ENCODE results near the gene TUBGCP2.
"Not testable (repeated sequence)": the region's sequence is repeated elsewhere in the genome, so short reads cannot be mapped to it uniquely, and the experiment has no call there.

TUBGCP2 gene

GRCh38 chr10:133322064-133322709 is 13.5 kb upstream of the TUBGCP2 start:
- DNase-seq (ENCODE audit: low spot score in 2 of 2); H3K27ac Mint-ChIP-seq; ATAC-seq: not testable (repeated sequence)

GRCh38 chr10:133320852-133321422 is 12.3 kb upstream of the TUBGCP2 start:
- H3K4me1 Mint-ChIP-seq, result peaks cover 19% of the 10 kb centered on the region
- not testable (repeated sequence) for H3K27ac Mint-ChIP-seq; ATAC-seq; H3K9me3 Mint-ChIP-seq; H3K36me3 Mint-ChIP-seq; DNase-seq (ENCODE audit: low spot score in 2 of 2); H3K4me3 Mint-ChIP-seq

More at GRCh38 chr10:133322064-133322709, 13.5 kb upstream of the TUBGCP2 start:
- H3K4me1 Mint-ChIP-seq, result peaks cover 19% of the 10 kb centered on the region
- H3K4me3 Mint-ChIP-seq, H3K36me3 Mint-ChIP-seq, H3K9me3 Mint-ChIP-seq: not testable (repeated sequence)

GRCh38 chr10:133318494-133319127 is 9.9 kb upstream of the TUBGCP2 start:
- peak; percentile 97 for ATAC-seq
- Mint-ChIP-seq H3K9me3 (no peaks in the 10 kb centered on the region), H3K4me3 (peak overlapping the region; percentile 39), H3K36me3 (peaks cover 8% of the 10 kb centered on the region), H3K27ac (no peak overlapping the region), H3K4me1 (peaks cover 20% of the 10 kb centered on the region)
- DNase-seq (ENCODE audit: low spot score in 2 of 2), result peak; percentile 73 to 89

- H3K27ac Mint-ChIP-seq, result no peak overlapping the region
- H3K36me3 Mint-ChIP-seq, result peaks cover 21% of the 10 kb centered on the region
- H3K4me1 Mint-ChIP-seq, result peaks cover 20% of the 10 kb centered on the region
- no peaks in the 10 kb centered on the region for H3K9me3 Mint-ChIP-seq
- DNase-seq (ENCODE audit: low spot score in 2 of 2) (no peak), ATAC-seq (no peak)
- no peak overlapping the region for H3K4me3 Mint-ChIP-seq
These were observed 8.1 kb upstream of the TUBGCP2 start for GRCh38 chr10:133316732-133317131.

- Mint-ChIP-seq H3K36me3 (peaks cover 26% of the 10 kb centered on the region), H3K4me3 (no peak overlapping the region), H3K4me1 (peaks cover 20% of the 10 kb centered on the region), H3K9me3 (no peaks in the 10 kb centered on the region), H3K27ac (no peak overlapping the region)
- ATAC-seq, result no peak
- no peak for DNase-seq (ENCODE audit: low spot score in 2 of 2)
These were observed 7.6 kb upstream of the TUBGCP2 start for GRCh38 chr10:133316266-133316665.

- H3K36me3 Mint-ChIP-seq, result peaks cover 30% of the 10 kb centered on the region
- no peak overlapping the region for H3K27ac Mint-ChIP-seq
- H3K4me3 Mint-ChIP-seq, result no peak overlapping the region
- no peak for ATAC-seq
- H3K9me3 Mint-ChIP-seq, result no peaks in the 10 kb centered on the region
- peaks cover 20% of the 10 kb centered on the region for H3K4me1 Mint-ChIP-seq
- no peak for DNase-seq (ENCODE audit: low spot score in 2 of 2)
These were observed 7.2 kb upstream of the TUBGCP2 start for GRCh38 chr10:133315847-133316246.

GRCh38 chr10:133314911-133315310 is 6.2 kb upstream of the TUBGCP2 start:
- no peak for ATAC-seq
- H3K9me3 Mint-ChIP-seq, result no peaks in the 10 kb centered on the region
- H3K4me1 Mint-ChIP-seq, result peaks cover 20% of the 10 kb centered on the region
- H3K27ac Mint-ChIP-seq, result no peak overlapping the region
- H3K36me3 Mint-ChIP-seq, result peaks cover 35% of the 10 kb centered on the region
- no peak for DNase-seq (ENCODE audit: low spot score in 2 of 2)
- no peak overlapping the region for H3K4me3 Mint-ChIP-seq

- peaks cover 43% of the 10 kb centered on the region for H3K36me3 Mint-ChIP-seq
- H3K4me3 Mint-ChIP-seq, result no peak overlapping the region
- DNase-seq (ENCODE audit: low spot score in 2 of 2), result no peak
- no peak for ATAC-seq
- H3K4me1 Mint-ChIP-seq, result peaks cover 12% of the 10 kb centered on the region
- H3K9me3 Mint-ChIP-seq, result no peaks in the 10 kb centered on the region
- H3K27ac Mint-ChIP-seq, result no peak overlapping the region
These were observed 4.5 kb upstream of the TUBGCP2 start for GRCh38 chr10:133313192-133313591.

GRCh38 chr10:133312769-133313145 is 4.1 kb upstream of the TUBGCP2 start:
- Mint-ChIP-seq H3K36me3 (peaks cover 48% of the 10 kb centered on the region), H3K9me3 (no peaks in the 10 kb centered on the region), H3K4me3 (no peak overlapping the region), H3K27ac (no peak overlapping the region), H3K4me1 (peaks cover 16% of the 10 kb centered on the region)
- ATAC-seq, result no peak
- no peak for DNase-seq (ENCODE audit: low spot score in 2 of 2)

- peaks cover 22% of the 10 kb centered on the region for H3K4me1 Mint-ChIP-seq
- DNase-seq (ENCODE audit: low spot score in 2 of 2) (no peak), ATAC-seq (no peak)
- H3K9me3 Mint-ChIP-seq, result no peaks in the 10 kb centered on the region
- H3K4me3 Mint-ChIP-seq, result no peak overlapping the region
- peak overlapping the region; percentile 45 for H3K27ac Mint-ChIP-seq
- H3K36me3 Mint-ChIP-seq, result peaks cover 52% of the 10 kb centered on the region
These were observed 3.5 kb upstream of the TUBGCP2 start for GRCh38 chr10:133312016-133312768.

- Mint-ChIP-seq H3K36me3 (peaks cover 52% of the 10 kb centered on the region), H3K4me1 (peaks cover 28% of the 10 kb centered on the region), H3K4me3 (no peak overlapping the region), H3K27ac (no peak overlapping the region), H3K9me3 (no peaks in the 10 kb centered on the region)
- DNase-seq (ENCODE audit: low spot score in 2 of 2) (no peak), ATAC-seq (no peak)
These were observed 2.9 kb upstream of the TUBGCP2 start for GRCh38 chr10:133311570-133311969.

- ATAC-seq, result no peak
- no peak for DNase-seq (ENCODE audit: low spot score in 2 of 2)
- Mint-ChIP-seq H3K27ac (no peak overlapping the region), H3K9me3 (no peaks in the 10 kb centered on the region), H3K4me3 (no peak overlapping the region), H3K4me1 (peaks cover 30% of the 10 kb centered on the region), H3K36me3 (peaks cover 52% of the 10 kb centered on the region)
These were observed 2.1 kb upstream of the TUBGCP2 start for GRCh38 chr10:133310789-133311188.

- Mint-ChIP-seq H3K4me3 (peak overlapping the region; percentile 93), H3K27ac (no peak overlapping the region), H3K36me3 (peaks cover 52% of the 10 kb centered on the region), H3K4me1 (peaks cover 34% of the 10 kb centered on the region), H3K9me3 (no peaks in the 10 kb centered on the region)
- no peak for DNase-seq (ENCODE audit: low spot score in 2 of 2)
- ATAC-seq, result no peak
These were observed 1.7 kb upstream of the TUBGCP2 start for GRCh38 chr10:133310399-133310755.

- H3K9me3 Mint-ChIP-seq, result no peaks in the 10 kb centered on the region
- no peak for DNase-seq (ENCODE audit: low spot score in 2 of 2)
- peaks cover 52% of the 10 kb centered on the region for H3K36me3 Mint-ChIP-seq
- peak overlapping the region; percentile 93 for H3K4me3 Mint-ChIP-seq
- H3K27ac Mint-ChIP-seq, result no peak overlapping the region
- H3K4me1 Mint-ChIP-seq, result peaks cover 39% of the 10 kb centered on the region
- ATAC-seq, result no peak
These were observed 1.2 kb upstream of the TUBGCP2 start for GRCh38 chr10:133309720-133310398.

- Mint-ChIP-seq H3K36me3 (peaks cover 46% of the 10 kb centered on the region), H3K4me3 (peak overlapping the region; percentile 93), H3K27ac (peak overlapping the region; percentile 97), H3K9me3 (no peaks in the 10 kb centered on the region), H3K4me1 (peaks cover 35% of the 10 kb centered on the region)
- ATAC-seq (peak; percentile 82), DNase-seq (ENCODE audit: low spot score in 2 of 2) (peak; percentile 88 to 98)
These were observed 538 bp upstream of the TUBGCP2 start for GRCh38 chr10:133309100-133309719.
